ENCODE measurements around the gene TLN1.

GRCh38 chr9:35757892-35758275 lies 25.9 kb upstream of the TLN1 start:
- TF ChIP-seq POLR2A (IDR thresholded peaks at IDR 0.05; ENCODE audit: low read length) (no peak), CTCF (IDR thresholded peaks at IDR 0.05) (no peak), SMC3 (IDR thresholded peaks at IDR 0.05) (no peak), SREBF2 (IDR thresholded peaks at IDR 0.05) (no peak), MAFK (IDR thresholded peaks at IDR 0.05; ENCODE audit: partially characterized antibody) (no peak), POLR2AphosphoS2 (conservative IDR thresholded peaks at IDR 0.05; ENCODE audit: low read length) (no peak), EHF (CRISPR knock-in tag; IDR thresholded peaks at IDR 0.05) (no peak), REST (IDR thresholded peaks at IDR 0.05) (no peak), CEBPB (IDR thresholded peaks at IDR 0.05) (no peak)

Measured in A549 (cell line).